ENCODE measurements around the gene ITPRID1. TPM values are rescaled to one million over a fixed set of nuclear protein-coding genes. Genes with fewer than 3 reads are reported as not detected.
A peak's percentile ranks its signal among the peaks of the same experiment; 100 is the strongest.

The ITPRID1 gene
- total RNA-seq, 1 experiment from 2014 or later, result not detected

DNA sequence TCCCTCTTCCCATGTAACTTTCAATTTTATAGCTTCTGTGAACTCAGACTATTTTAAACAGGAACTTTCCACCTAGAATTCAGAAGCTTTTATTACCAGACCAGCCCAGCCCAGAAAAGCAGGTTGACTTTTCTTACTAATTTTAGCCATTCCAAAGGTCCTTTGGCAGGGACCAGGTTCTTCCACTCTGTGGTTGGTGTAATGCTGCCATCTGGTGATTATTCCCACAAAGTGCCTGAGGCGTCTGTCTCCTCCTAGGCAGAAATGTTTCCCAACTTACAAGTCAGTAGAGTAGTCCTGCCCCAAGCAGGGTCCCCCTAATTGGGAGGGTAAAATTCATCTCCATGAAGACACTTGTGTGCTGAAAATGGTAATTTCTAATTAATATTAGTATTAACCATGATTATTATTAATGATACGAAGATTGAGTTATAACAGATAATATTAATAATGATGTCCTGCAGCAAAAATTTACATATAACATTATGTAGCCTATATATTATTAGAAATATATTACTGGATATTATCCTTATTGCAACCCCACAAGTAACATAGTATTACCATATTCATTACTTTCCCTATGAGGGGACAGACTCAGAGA lies 120.1 kb downstream of the ITPRID1 start:
- ChIA-PET POLR2A (no interaction called here), CTCF (interaction anchor here (0.7 to 7.3 kb wide), 41 partner anchors 9 to 911 kb away, joined by 3 to 103 read pairs (median 5); partner anchors contain the start of gene PPP1R17)
- DNase-seq (ENCODE audit: unreplicated experiment), result peak; percentile 67
- no peaks in the 10 kb centered on the region for H3K9me3 Mint-ChIP-seq (ENCODE audit: unreplicated experiment)
- BruUV-seq (replicated peaks), result no TSS peak
- no peaks in the 10 kb centered on the region for H3K27me3 Mint-ChIP-seq (ENCODE audit: insufficient read depth, unreplicated experiment)
- intact Hi-C loops (cut with micrococcal nuclease), result loop anchor here (1.0 to 5.0 kb wide), 5 partner anchors 103 to 499 kb away; no protein-coding TSS in a partner anchor
- TF ChIP-seq, protein P1, sequence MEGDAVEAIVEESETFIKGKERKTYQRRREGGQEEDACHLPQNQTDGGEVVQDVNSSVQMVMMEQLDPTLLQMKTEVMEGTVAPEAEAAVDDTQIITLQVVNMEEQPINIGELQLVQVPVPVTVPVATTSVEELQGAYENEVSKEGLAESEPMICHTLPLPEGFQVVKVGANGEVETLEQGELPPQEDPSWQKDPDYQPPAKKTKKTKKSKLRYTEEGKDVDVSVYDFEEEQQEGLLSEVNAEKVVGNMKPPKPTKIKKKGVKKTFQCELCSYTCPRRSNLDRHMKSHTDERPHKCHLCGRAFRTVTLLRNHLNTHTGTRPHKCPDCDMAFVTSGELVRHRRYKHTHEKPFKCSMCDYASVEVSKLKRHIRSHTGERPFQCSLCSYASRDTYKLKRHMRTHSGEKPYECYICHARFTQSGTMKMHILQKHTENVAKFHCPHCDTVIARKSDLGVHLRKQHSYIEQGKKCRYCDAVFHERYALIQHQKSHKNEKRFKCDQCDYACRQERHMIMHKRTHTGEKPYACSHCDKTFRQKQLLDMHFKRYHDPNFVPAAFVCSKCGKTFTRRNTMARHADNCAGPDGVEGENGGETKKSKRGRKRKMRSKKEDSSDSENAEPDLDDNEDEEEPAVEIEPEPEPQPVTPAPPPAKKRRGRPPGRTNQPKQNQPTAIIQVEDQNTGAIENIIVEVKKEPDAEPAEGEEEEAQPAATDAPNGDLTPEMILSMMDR (IDR thresholded peaks at IDR 0.05; ENCODE audit: unreplicated experiment), result peak; percentile 76
- H3K27ac Mint-ChIP-seq (ENCODE audit: low read depth, unreplicated experiment), result no peak overlapping the region
- H3K36me3 Mint-ChIP-seq (ENCODE audit: insufficient read depth, unreplicated experiment), result no peaks in the 10 kb centered on the region
- H3K4me3 Mint-ChIP-seq (ENCODE audit: unreplicated experiment), result no peak overlapping the region
- H3K4me1 Mint-ChIP-seq (ENCODE audit: insufficient read depth, unreplicated experiment), result no peaks in the 10 kb centered on the region

DNA sequence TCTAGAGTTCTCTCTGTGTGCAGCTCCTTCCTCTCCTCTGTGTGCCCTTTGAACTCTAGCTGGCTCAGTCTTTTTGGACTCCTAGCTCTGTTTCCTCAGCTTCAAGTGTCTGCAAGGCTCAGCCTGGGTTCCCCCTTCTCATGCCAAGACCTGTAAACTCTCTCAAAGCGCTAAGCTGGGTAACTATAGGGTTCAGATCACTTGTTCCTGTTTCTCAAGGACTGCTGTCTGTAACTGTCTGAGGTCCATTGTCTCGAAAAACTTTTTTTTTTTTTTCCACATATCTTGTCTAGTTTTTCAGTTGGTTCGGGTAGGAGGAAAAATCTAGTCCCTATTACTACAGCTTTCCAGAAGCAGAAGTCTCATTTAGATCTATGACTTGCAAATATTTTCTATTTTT lies 126.5 kb downstream of the ITPRID1 start:
- Mint-ChIP-seq H3K27me3 (ENCODE audit: insufficient read depth, unreplicated experiment) (peaks cover 15% of the 10 kb centered on the region), H3K9me3 (ENCODE audit: unreplicated experiment) (no peaks in the 10 kb centered on the region), H3K27ac (ENCODE audit: low read depth, unreplicated experiment) (no peak overlapping the region), H3K4me3 (ENCODE audit: unreplicated experiment) (no peak overlapping the region), H3K36me3 (ENCODE audit: insufficient read depth, unreplicated experiment) (no peaks in the 10 kb centered on the region), H3K4me1 (ENCODE audit: insufficient read depth, unreplicated experiment) (no peaks in the 10 kb centered on the region)
- ChIA-PET POLR2A (no interaction called here), CTCF (interaction anchor here (0.5 to 3.1 kb wide), 5 partner anchors 145 to 655 kb away, joined by 3 to 11 read pairs (median 6); no protein-coding TSS in a partner anchor)
- intact Hi-C loops (cut with micrococcal nuclease), result no loop called here
- BruUV-seq (replicated peaks), result no TSS peak
- no peak for DNase-seq (ENCODE audit: unreplicated experiment)
- TF ChIP-seq, protein P1 (IDR thresholded peaks at IDR 0.05; ENCODE audit: unreplicated experiment), result no peak

- intact Hi-C loops (cut with micrococcal nuclease), result no loop called here
- DNase-seq (ENCODE audit: unreplicated experiment), result no peak
- H3K27me3 Mint-ChIP-seq (ENCODE audit: insufficient read depth, unreplicated experiment), result peaks cover 15% of the 10 kb centered on the region
- no peak overlapping the region for H3K4me3 Mint-ChIP-seq (ENCODE audit: unreplicated experiment)
- POLR2A ChIA-PET, result no interaction called here
- no peaks in the 10 kb centered on the region for H3K36me3 Mint-ChIP-seq (ENCODE audit: insufficient read depth, unreplicated experiment)
- no peaks in the 10 kb centered on the region for H3K9me3 Mint-ChIP-seq (ENCODE audit: unreplicated experiment)
- H3K4me1 Mint-ChIP-seq (ENCODE audit: insufficient read depth, unreplicated experiment), result no peaks in the 10 kb centered on the region
- BruUV-seq (replicated peaks), result no TSS peak
- no peak overlapping the region for H3K27ac Mint-ChIP-seq (ENCODE audit: low read depth, unreplicated experiment)
- TF ChIP-seq, protein P1 (IDR thresholded peaks at IDR 0.05; ENCODE audit: unreplicated experiment), result no peak
- CTCF ChIA-PET, result interaction anchor here (0.6 to 3.1 kb wide), 11 partner anchors 9 to 659 kb away, joined by 3 to 20 read pairs (median 3); no protein-coding TSS in a partner anchor
Observed at GRCh38 chr7:31642681-31643115, 128.8 kb downstream of the ITPRID1 start.

GRCh38 chr7:31646942-31647341 lies 133.1 kb downstream of the ITPRID1 start:
- no TSS peak for BruUV-seq (replicated peaks)
- TF ChIP-seq, protein P1 (IDR thresholded peaks at IDR 0.05; ENCODE audit: unreplicated experiment), result no peak
- ChIA-PET POLR2A (no interaction called here), CTCF (interaction anchor here (0.7 to 1.1 kb wide), 5 partner anchors 11 to 784 kb away, joined by 3 to 4 read pairs (median 3); no protein-coding TSS in a partner anchor)
- Mint-ChIP-seq H3K27ac (ENCODE audit: low read depth, unreplicated experiment) (no peak overlapping the region), H3K4me1 (ENCODE audit: insufficient read depth, unreplicated experiment) (no peaks in the 10 kb centered on the region), H3K9me3 (ENCODE audit: unreplicated experiment) (no peaks in the 10 kb centered on the region), H3K27me3 (ENCODE audit: insufficient read depth, unreplicated experiment) (peaks cover 14% of the 10 kb centered on the region), H3K4me3 (ENCODE audit: unreplicated experiment) (no peak overlapping the region), H3K36me3 (ENCODE audit: insufficient read depth, unreplicated experiment) (no peaks in the 10 kb centered on the region)
- DNase-seq (ENCODE audit: unreplicated experiment), result no peak
- intact Hi-C loops (cut with micrococcal nuclease), result no loop called here
